ENCODE results near the gene SHC2. TPM values are rescaled to one million over a fixed set of nuclear protein-coding genes. Genes with fewer than 3 reads are reported as not detected.

The SHC2 gene
- total RNA-seq, 1 experiment from 2014 or later = 1.1 TPM

- Histone ChIP-seq H3K9me3 (ENCODE audit: low read depth, low read length, poor library complexity, severe bottlenecking) (no peaks in the 10 kb centered on the region), H3K27ac (ENCODE audit: low read depth, low read length, poor library complexity, severe bottlenecking) (no peak overlapping the region), H3K36me3 (ENCODE audit: insufficient read depth, low read length, poor library complexity, severe bottlenecking) (no peaks in the 10 kb centered on the region), H3K4me3 (ENCODE audit: low read depth, low read length, poor library complexity, severe bottlenecking) (no peak overlapping the region), H3K4me1 (ENCODE audit: insufficient read depth, low read length, poor library complexity, severe bottlenecking) (peaks cover 9% of the 10 kb centered on the region), H3K27me3 (replicated peaks; ENCODE audit: insufficient read depth, low read depth, low read length, poor library complexity) (no peaks in the 10 kb centered on the region)
- TF ChIP-seq CTCF (conservative IDR thresholded peaks at IDR 0.05; ENCODE audit: low read depth, low read length) (no peak), EZH2 (IDR thresholded peaks at IDR 0.05; ENCODE audit: borderline replicate concordance, low read depth, low read length, poor library complexity, severe bottlenecking) (no peak)
- BruUV-seq (replicated peaks) = no TSS peak
- no peak for DNase-seq (ENCODE audit: low spot score)
- ChIA-PET CTCF (no interaction called here), POLR2A (ENCODE audit: low non-redundant PET) (no interaction called here)
- intact Hi-C loops (cut with micrococcal nuclease; ENCODE audit: unreplicated experiment) = no loop called here
Observed at GRCh38 chr19:376111-376470, 84.7 kb downstream of the SHC2 start.

GRCh38 chr19:375395-376110, 85.3 kb downstream of the SHC2 start:
- H3K4me3 ChIP-seq (ENCODE audit: low read depth, low read length, poor library complexity, severe bottlenecking) = no peak overlapping the region
- intact Hi-C loops (cut with micrococcal nuclease; ENCODE audit: unreplicated experiment) = no loop called here
- no peaks in the 10 kb centered on the region for H3K36me3 ChIP-seq (ENCODE audit: insufficient read depth, low read length, poor library complexity, severe bottlenecking)
- H3K4me1 ChIP-seq (ENCODE audit: insufficient read depth, low read length, poor library complexity, severe bottlenecking) = peaks cover 9% of the 10 kb centered on the region
- no peaks in the 10 kb centered on the region for H3K9me3 ChIP-seq (ENCODE audit: low read depth, low read length, poor library complexity, severe bottlenecking)
- no peaks in the 10 kb centered on the region for H3K27me3 ChIP-seq (replicated peaks; ENCODE audit: insufficient read depth, low read depth, low read length, poor library complexity)
- H3K27ac ChIP-seq (ENCODE audit: low read depth, low read length, poor library complexity, severe bottlenecking) = no peak overlapping the region
- ChIA-PET POLR2A (ENCODE audit: low non-redundant PET) (no interaction called here), CTCF (no interaction called here)
- no peak for DNase-seq (ENCODE audit: low spot score)
- no TSS peak for BruUV-seq (replicated peaks)
- TF ChIP-seq EZH2 (IDR thresholded peaks at IDR 0.05; ENCODE audit: borderline replicate concordance, low read depth, low read length, poor library complexity, severe bottlenecking) (no peak), CTCF (conservative IDR thresholded peaks at IDR 0.05; ENCODE audit: low read depth, low read length) (no peak)

GRCh38 chr19:374886-375235, 86.0 kb downstream of the SHC2 start:
- Histone ChIP-seq H3K36me3 (ENCODE audit: insufficient read depth, low read length, poor library complexity, severe bottlenecking) (no peaks in the 10 kb centered on the region), H3K4me3 (ENCODE audit: low read depth, low read length, poor library complexity, severe bottlenecking) (no peak overlapping the region), H3K4me1 (ENCODE audit: insufficient read depth, low read length, poor library complexity, severe bottlenecking) (peaks cover 9% of the 10 kb centered on the region), H3K27me3 (replicated peaks; ENCODE audit: insufficient read depth, low read depth, low read length, poor library complexity) (no peaks in the 10 kb centered on the region), H3K27ac (ENCODE audit: low read depth, low read length, poor library complexity, severe bottlenecking) (no peak overlapping the region), H3K9me3 (ENCODE audit: low read depth, low read length, poor library complexity, severe bottlenecking) (no peaks in the 10 kb centered on the region)
- intact Hi-C loops (cut with micrococcal nuclease; ENCODE audit: unreplicated experiment) = no loop called here
- no peak for DNase-seq (ENCODE audit: low spot score)
- BruUV-seq (replicated peaks) = no TSS peak
- ChIA-PET POLR2A (ENCODE audit: low non-redundant PET) (no interaction called here), CTCF (no interaction called here)
- TF ChIP-seq CTCF (conservative IDR thresholded peaks at IDR 0.05; ENCODE audit: low read depth, low read length) = no peak
- no peak for TF ChIP-seq EZH2 (IDR thresholded peaks at IDR 0.05; ENCODE audit: borderline replicate concordance, low read depth, low read length, poor library complexity, severe bottlenecking)
